ENCODE results near the gene PCK1. TPM values are rescaled to one million over a fixed set of nuclear protein-coding genes. Genes with fewer than 3 reads are reported as not detected.

The PCK1 gene
- total and polyA plus RNA-seq, 2 donors (not counting 3 experiments of a cell fraction or from before 2014, with no cell fraction given), result not detected

DNA sequence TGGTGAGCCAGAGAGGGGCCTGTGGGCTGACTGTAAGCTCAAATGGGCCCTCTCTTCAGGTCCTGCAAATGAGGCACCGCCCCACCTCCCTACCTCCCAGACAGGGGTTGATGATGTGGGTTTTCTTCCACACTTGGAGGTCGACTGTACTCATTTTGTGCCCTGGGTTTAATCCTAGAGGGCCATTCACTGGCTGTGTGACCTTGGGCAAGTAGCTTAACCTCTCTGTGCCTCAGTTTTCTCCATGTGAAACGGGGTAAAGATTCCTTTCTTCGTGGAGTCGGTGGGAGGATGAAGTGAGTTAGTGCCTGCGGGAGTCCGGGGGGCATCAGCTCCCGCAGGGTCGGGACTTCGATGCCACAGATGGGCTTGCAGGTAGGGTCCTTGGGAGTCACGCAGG, 35.4 kb downstream of the PCK1 start:
- dilution Hi-C loops (cut with MboI; ENCODE audit: extremely low pct_ligation_motif_present, low sequenced_read_pairs), result no loop called here
- POLR2A ChIA-PET, result no interaction called here
- no peak for FAIRE-seq

DNA sequence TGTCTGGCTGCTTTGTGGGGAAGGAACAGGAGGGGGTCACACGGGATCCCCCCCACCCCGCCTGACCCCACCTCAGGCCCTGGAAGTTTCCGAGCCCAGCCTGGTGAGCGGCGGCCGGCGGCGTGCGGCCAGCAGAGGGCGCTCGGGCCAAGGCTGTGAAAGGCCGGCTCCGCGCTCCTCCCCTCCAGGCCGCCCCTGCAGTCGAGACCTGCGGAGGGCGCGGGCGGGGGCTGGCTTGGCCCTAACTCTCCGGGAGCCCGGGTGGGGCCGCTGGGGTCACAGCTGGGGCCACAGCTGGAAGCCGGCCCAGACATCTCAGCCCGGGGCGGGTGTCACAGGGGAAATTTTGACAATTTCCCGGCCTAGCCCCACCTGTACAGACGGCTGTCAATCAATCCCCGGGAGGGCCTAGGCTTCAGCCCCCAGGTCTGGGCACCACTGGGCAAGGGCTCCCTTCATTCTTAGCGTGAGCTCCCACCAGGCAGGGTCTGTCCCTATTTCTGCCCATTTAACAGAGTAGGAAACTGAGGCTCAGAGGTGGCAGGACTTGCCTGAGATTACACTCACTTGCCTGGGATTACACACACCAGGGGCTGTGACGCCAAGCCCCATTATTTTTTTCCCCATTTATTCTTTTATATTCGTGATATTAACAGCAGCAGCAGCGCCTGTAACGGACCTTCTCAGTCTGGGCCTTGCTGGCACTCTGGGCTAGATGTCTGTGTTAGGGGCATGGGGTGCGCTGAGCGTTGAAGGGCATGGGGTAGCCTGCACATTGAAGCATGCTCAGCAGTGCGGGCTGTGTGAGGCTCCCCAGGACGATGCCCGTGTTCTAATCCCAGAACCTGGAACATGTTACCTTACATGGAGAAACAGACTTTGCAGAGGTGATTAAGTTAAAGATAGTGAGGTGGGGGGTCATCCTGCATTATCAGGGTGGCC, 36.4 kb downstream of the PCK1 start:
- FAIRE-seq (peak; percentile 54), DNase-seq (ENCODE audit: low read depth, low spot score) (peak; percentile 17)
- no peak overlapping the region for H3K4me2 ChIP-seq (ENCODE audit: insufficient read depth, low read length)

More for the DNA sequence above, 35.4 kb downstream of the PCK1 start:
- Histone ChIP-seq H3K36me3 (ENCODE audit: control insufficient read depth in 2 of 2, extremely low read depth in 1 of 2, insufficient read depth in 2 of 2, low read length in 2 of 2) (no peaks in the 10 kb centered on the region), H3K79me2 (ENCODE audit: control insufficient read depth, insufficient read depth, low read length) (no peaks in the 10 kb centered on the region), H4K20me1 (replicated peaks; ENCODE audit: control insufficient read depth, extremely low read depth, insufficient read depth, low read length) (no peaks in the 10 kb centered on the region), H3K9me1 (replicated peaks; ENCODE audit: control insufficient read depth, extremely low read depth, insufficient read depth, low read length) (no peaks in the 10 kb centered on the region), H3K27ac (ENCODE audit: insufficient read depth, low read depth, low read length) (no peak overlapping the region), H3K27me3 (ENCODE audit: control insufficient read depth in 2 of 2, insufficient read depth in 2 of 2, low read length in 2 of 2) (peaks cover 2% of the 10 kb centered on the region in 2 experiments), H3K4me1 (ENCODE audit: control insufficient read depth, extremely low read depth, insufficient read depth, low read length) (no peaks in the 10 kb centered on the region), H3K4me2 (ENCODE audit: insufficient read depth, low read length) (no peak overlapping the region), H2AFZ (ENCODE audit: low read depth, low read length) (no peak overlapping the region), H3K4me3 (replicated peaks in 1 of 3; ENCODE audit: insufficient read depth in 1 of 3, low read depth in 1 of 3, low read length in 3 of 3) (no peak overlapping the region), H3K9ac (replicated peaks; ENCODE audit: extremely low read depth, insufficient read depth, low read length) (no peak overlapping the region), H3K9me3 (replicated peaks; ENCODE audit: control insufficient read depth, insufficient read depth, low read length) (no peaks in the 10 kb centered on the region)
- TF ChIP-seq GATA2 (IDR thresholded peaks at IDR 0.05; ENCODE audit: insufficient read depth, insufficient read length, low read depth, low read length) (no peak), MYC (IDR thresholded peaks at IDR 0.05; ENCODE audit: low read depth, low read length) (no peak)
- BruUV-seq (replicated peaks), result no TSS peak
- CTCF ChIA-PET, result interaction anchor here (0.7 to 6.3 kb wide), 25 partner anchors 12 to 1859 kb away, joined by 3 to 54 read pairs (median 3); no protein-coding TSS in a partner anchor
- DNase-seq (ENCODE audit: low read depth, low spot score), result no peak
- intact Hi-C loops (cut with micrococcal nuclease), result loop anchor here (2.0 to 5.0 kb wide), 2 partner anchors 30 to 596 kb away; no protein-coding TSS in a partner anchor

More for the DNA sequence above, 36.4 kb downstream of the PCK1 start:
- dilution Hi-C loops (cut with MboI; ENCODE audit: extremely low pct_ligation_motif_present, low sequenced_read_pairs), result no loop called here
- Histone ChIP-seq H3K36me3 (ENCODE audit: control insufficient read depth in 2 of 2, extremely low read depth in 1 of 2, insufficient read depth in 2 of 2, low read length in 2 of 2) (no peaks in the 10 kb centered on the region), H3K9me1 (replicated peaks; ENCODE audit: control insufficient read depth, extremely low read depth, insufficient read depth, low read length) (no peaks in the 10 kb centered on the region), H3K27me3 (ENCODE audit: control insufficient read depth in 2 of 2, insufficient read depth in 2 of 2, low read length in 2 of 2) (peaks cover 2% of the 10 kb centered on the region in 2 experiments), H3K79me2 (ENCODE audit: control insufficient read depth, insufficient read depth, low read length) (no peaks in the 10 kb centered on the region), H2AFZ (ENCODE audit: low read depth, low read length) (no peak overlapping the region), H3K4me1 (ENCODE audit: control insufficient read depth, extremely low read depth, insufficient read depth, low read length) (no peaks in the 10 kb centered on the region), H3K4me3 (replicated peaks in 1 of 3; ENCODE audit: insufficient read depth in 1 of 3, low read depth in 1 of 3, low read length in 3 of 3) (no peak overlapping the region), H3K9ac (replicated peaks; ENCODE audit: extremely low read depth, insufficient read depth, low read length) (no peak overlapping the region), H3K27ac (ENCODE audit: insufficient read depth, low read depth, low read length) (no peak overlapping the region), H3K9me3 (replicated peaks; ENCODE audit: control insufficient read depth, insufficient read depth, low read length) (no peaks in the 10 kb centered on the region), H4K20me1 (replicated peaks; ENCODE audit: control insufficient read depth, extremely low read depth, insufficient read depth, low read length) (no peaks in the 10 kb centered on the region)
- intact Hi-C loops (cut with micrococcal nuclease), result loop anchor here (1.0 to 5.0 kb wide), 6 partner anchors 30 to 612 kb away; no protein-coding TSS in a partner anchor
- CTCF ChIA-PET, result interaction anchor here (0.8 to 6.3 kb wide), 11 partner anchors 13 to 620 kb away, joined by 3 to 54 read pairs (median 7); no protein-coding TSS in a partner anchor
- no peak for TF ChIP-seq POLR2A (IDR thresholded peaks at IDR 0.05; ENCODE audit: low read depth, low read length)
- TF ChIP-seq, protein P1, sequence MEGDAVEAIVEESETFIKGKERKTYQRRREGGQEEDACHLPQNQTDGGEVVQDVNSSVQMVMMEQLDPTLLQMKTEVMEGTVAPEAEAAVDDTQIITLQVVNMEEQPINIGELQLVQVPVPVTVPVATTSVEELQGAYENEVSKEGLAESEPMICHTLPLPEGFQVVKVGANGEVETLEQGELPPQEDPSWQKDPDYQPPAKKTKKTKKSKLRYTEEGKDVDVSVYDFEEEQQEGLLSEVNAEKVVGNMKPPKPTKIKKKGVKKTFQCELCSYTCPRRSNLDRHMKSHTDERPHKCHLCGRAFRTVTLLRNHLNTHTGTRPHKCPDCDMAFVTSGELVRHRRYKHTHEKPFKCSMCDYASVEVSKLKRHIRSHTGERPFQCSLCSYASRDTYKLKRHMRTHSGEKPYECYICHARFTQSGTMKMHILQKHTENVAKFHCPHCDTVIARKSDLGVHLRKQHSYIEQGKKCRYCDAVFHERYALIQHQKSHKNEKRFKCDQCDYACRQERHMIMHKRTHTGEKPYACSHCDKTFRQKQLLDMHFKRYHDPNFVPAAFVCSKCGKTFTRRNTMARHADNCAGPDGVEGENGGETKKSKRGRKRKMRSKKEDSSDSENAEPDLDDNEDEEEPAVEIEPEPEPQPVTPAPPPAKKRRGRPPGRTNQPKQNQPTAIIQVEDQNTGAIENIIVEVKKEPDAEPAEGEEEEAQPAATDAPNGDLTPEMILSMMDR (IDR thresholded peaks at IDR 0.05; ENCODE audit: extremely low read depth in 1 of 2, insufficient read depth in 1 of 2, low read depth in 1 of 2, low read length in 2 of 2), result peak; percentile 88 to 94
- POLR2A ChIA-PET, result no interaction called here
- BruUV-seq (replicated peaks), result no TSS peak

Data from endothelial cell of umbilical vein (primary cell).